Rectal smooth muscle tissue (tissue), 1 donor: ENCODE measurements around the gene SMAD7.

Experiments used
- H3K27ac ChIP-seq: one replicate; pipeline ENCODE4 v1.7.0; 2013; ENCODE audit warnings: low read depth, low read length, inconsistent platforms
- H3K27me3 ChIP-seq: one replicate; pipeline ENCODE4 v1.7.0; 2013; ENCODE audit warnings: low read length; ENCODE audit not compliant: control insufficient read depth, insufficient read depth
- H3K36me3 ChIP-seq: one replicate; pipeline ENCODE4 v1.7.0; 2013; ENCODE audit warnings: low read length; ENCODE audit not compliant: control insufficient read depth, insufficient read depth
- H3K4me1 ChIP-seq: one replicate; pipeline ENCODE4 v1.7.0; 2013; ENCODE audit warnings: low read length; ENCODE audit not compliant: control insufficient read depth, insufficient read depth
- H3K4me3 ChIP-seq: one replicate; pipeline ENCODE4 v1.7.0; 2013; ENCODE audit warnings: low read length
- H3K9ac ChIP-seq: one replicate; pipeline ENCODE4 v1.7.0; 2013; ENCODE audit warnings: low read length

The SMAD7 gene

GRCh38 chr18:48962994-48963561 lies 12.3 kb upstream of the SMAD7 start:
- Histone ChIP-seq H3K27ac (peak overlapping the region; percentile 55), H3K27me3 (no peaks in the 10 kb centered on the region), H3K36me3 (no peaks in the 10 kb centered on the region), H3K4me1 (peaks cover 2% of the 10 kb centered on the region), H3K4me3 (no peak overlapping the region), H3K9ac (no peak overlapping the region)

GRCh38 chr18:48962252-48962993 lies 11.7 kb upstream of the SMAD7 start:
- Histone ChIP-seq H3K27me3 (no peaks in the 10 kb centered on the region), H3K9ac (no peak overlapping the region), H3K36me3 (no peaks in the 10 kb centered on the region), H3K27ac (no peak overlapping the region), H3K4me3 (no peak overlapping the region), H3K4me1 (peaks cover 2% of the 10 kb centered on the region)

DNA sequence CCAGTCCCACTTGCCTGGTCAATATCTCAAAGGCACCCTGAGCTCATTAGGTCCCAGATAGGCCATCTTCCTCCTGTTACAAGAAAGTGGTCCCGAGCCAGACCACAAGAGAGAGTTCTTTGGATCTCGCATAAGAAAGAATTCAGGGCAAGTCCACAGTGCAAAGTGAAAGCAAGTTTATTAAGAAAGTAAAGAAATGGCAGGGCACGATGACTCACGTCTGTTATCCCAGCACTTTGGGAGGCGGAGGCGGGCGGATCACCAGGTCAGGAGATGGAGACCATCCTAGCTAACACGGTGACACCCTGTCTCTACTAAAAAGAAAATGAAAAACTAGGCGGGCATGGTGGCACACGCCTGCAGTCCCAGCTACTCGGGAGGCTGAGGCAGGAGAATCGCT lies 10.8 kb upstream of the SMAD7 start:
- Histone ChIP-seq H3K9ac (no peak overlapping the region), H3K36me3 (no peaks in the 10 kb centered on the region), H3K27me3 (no peaks in the 10 kb centered on the region), H3K4me3 (no peak overlapping the region), H3K4me1 (peaks cover 6% of the 10 kb centered on the region), H3K27ac (no peak overlapping the region)

GRCh38 chr18:48959921-48960920 lies 9.5 kb upstream of the SMAD7 start:
- H3K4me1 ChIP-seq: peaks cover 20% of the 10 kb centered on the region

DNA sequence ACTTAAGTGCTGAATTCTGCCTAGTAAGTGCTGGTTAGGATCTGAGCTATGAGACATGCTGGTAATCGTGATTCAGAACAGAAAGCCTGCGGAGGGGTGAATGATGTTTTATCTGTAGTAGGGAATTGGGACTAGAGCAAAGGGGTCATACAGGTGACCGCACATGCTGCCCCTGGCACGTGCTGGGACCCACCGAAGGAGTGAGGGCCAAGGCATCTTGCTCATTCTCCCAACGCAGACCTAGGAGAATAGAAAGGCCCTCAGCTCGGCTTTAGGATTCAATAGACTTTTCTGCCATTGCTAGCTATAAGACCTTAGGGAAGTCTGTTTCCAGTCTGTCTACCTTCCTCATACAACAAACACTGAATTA lies 8.8 kb upstream of the SMAD7 start:
- Histone ChIP-seq H3K27ac (no peak overlapping the region), H3K9ac (no peak overlapping the region), H3K4me3 (no peak overlapping the region), H3K4me1 (peaks cover 20% of the 10 kb centered on the region), H3K27me3 (no peaks in the 10 kb centered on the region), H3K36me3 (no peaks in the 10 kb centered on the region)

More at GRCh38 chr18:48959921-48960920, 9.5 kb upstream of the SMAD7 start:
- no peaks in the 10 kb centered on the region for H3K27me3 ChIP-seq
- no peaks in the 10 kb centered on the region for H3K36me3 ChIP-seq
- H3K9ac ChIP-seq: no peak overlapping the region
- no peak overlapping the region for H3K4me3 ChIP-seq
- no peak overlapping the region for H3K27ac ChIP-seq

DNA sequence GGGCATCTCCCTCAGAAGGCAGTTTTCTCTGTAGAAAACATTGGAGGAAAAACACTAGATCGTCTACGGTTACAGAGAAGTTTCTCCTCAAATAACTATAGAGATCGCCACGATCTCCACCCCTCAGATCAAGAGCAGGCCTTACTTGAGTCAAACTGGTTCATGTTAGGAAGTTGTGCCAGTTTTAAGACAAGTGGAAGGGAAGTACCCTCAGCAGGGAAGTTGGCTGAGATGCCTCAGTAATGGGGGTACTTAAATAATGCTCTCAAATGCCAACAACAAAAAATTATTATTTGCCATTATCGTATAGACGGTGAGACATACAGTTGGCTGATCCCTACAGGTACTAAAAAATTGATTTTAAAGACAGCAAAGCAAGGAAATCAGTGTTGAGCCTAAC lies 8.2 kb upstream of the SMAD7 start:
- Histone ChIP-seq H3K9ac (no peak overlapping the region), H3K27me3 (no peaks in the 10 kb centered on the region), H3K4me3 (no peak overlapping the region), H3K4me1 (peaks cover 18% of the 10 kb centered on the region), H3K27ac (no peak overlapping the region), H3K36me3 (no peaks in the 10 kb centered on the region)

DNA sequence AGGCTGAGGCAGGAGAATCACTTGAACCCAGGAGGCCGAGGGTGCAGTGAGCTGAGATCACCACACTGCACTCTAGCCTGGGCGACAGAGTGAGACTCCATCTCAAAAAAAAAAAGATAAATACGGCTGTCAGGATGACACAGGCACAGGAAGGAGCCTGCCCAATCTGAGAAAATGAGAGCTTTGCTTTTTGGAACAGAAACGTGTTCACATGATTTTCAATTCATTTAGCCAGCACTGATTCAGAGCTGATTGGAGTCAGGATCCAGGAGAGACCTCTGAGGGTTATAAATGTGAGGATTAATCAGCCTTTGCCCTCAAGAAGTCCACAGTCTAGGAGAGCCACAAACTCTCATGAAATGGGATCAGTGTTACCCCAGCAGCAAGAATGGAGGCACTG lies 6.9 kb upstream of the SMAD7 start:
- no peak overlapping the region for H3K4me3 ChIP-seq

DNA sequence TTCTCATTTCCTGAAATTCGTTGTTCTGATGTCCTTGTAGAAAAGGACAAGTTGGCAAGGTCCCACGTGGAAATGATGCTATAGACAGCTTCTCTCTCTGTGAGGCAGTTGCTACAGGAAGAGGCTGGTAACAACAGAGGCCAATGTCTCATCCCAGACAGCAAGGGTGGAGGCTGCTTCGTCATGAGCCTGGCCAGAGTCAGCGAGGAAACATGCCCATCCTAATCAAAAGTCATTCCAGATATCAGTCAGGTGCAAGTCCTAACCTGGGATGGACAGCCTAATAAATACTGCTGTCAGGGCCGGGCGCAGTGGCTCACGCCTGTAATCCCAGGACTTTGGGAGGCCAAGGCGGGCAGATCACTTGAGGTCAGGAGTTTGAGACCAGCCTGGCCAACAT lies 6.4 kb upstream of the SMAD7 start:
- no peaks in the 10 kb centered on the region for H3K36me3 ChIP-seq

More for the DNA sequence above, 6.9 kb upstream of the SMAD7 start:
- Histone ChIP-seq H3K36me3 (no peaks in the 10 kb centered on the region), H3K27ac (no peak overlapping the region), H3K27me3 (no peaks in the 10 kb centered on the region), H3K9ac (no peak overlapping the region), H3K4me1 (peaks cover 21% of the 10 kb centered on the region)

GRCh38 chr18:48956356-48956755 lies 5.6 kb upstream of the SMAD7 start:
- peaks cover 21% of the 10 kb centered on the region for H3K4me1 ChIP-seq
- H3K4me3 ChIP-seq: no peak overlapping the region
- no peaks in the 10 kb centered on the region for H3K36me3 ChIP-seq
- H3K27me3 ChIP-seq: no peaks in the 10 kb centered on the region
- H3K9ac ChIP-seq: no peak overlapping the region
- peak overlapping the region; percentile 78 for H3K27ac ChIP-seq

More for the DNA sequence above, 6.4 kb upstream of the SMAD7 start:
- Histone ChIP-seq H3K4me1 (peaks cover 21% of the 10 kb centered on the region), H3K27ac (peak overlapping the region; percentile 30), H3K27me3 (no peaks in the 10 kb centered on the region), H3K9ac (no peak overlapping the region), H3K4me3 (no peak overlapping the region)

GRCh38 chr18:48955830-48956261 lies 5.1 kb upstream of the SMAD7 start:
- peaks cover 21% of the 10 kb centered on the region for H3K4me1 ChIP-seq
- no peaks in the 10 kb centered on the region for H3K27me3 ChIP-seq
- H3K9ac ChIP-seq: no peak overlapping the region
- peak overlapping the region; percentile 78 for H3K27ac ChIP-seq
- H3K36me3 ChIP-seq: no peaks in the 10 kb centered on the region
- no peak overlapping the region for H3K4me3 ChIP-seq

DNA sequence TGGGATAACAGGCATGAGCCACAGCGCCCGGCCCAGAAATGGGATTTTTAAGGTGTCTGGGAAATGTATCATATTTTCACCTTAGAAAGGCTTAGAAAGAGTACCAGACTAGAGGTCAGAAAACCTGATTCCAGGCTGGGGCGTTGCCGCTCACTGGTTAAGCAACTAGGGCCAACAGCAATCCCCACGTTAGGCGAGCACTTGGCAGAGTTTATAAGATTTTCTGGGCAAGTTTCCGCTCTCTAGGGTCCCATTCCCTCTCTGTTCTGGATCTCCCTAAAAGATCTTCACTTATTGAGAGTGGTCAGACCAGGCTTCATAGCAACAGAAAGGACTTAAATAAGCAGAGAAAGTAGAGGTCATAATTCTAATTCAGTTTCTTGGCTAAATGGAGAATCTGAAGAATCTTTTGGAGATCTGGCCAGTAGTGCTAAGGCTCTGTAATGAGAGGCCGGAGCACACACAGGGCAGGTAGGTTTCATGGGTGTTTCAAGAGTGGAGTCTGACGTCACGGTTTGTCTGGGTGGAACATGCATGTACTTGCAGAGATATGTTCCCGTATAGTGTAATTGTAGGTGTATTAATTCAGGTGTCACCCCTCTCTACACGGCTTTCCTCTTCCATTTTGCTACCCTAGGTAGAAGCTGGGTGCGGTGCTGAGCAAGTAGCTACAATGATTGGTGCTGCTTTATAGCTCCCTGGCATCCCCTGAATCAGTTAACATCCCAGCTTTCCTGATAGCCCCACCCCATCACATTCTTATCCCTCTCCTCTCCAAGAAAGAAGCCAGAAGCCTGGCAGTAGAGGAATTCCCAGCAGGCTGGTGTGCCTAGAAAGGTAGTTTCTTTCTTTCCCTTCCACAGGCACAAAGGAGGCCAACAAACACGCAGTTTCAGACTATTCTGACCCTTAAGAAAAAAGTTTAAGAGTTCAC lies 4.4 kb upstream of the SMAD7 start:
- H3K27ac ChIP-seq: peak overlapping the region; percentile 78
- no peaks in the 10 kb centered on the region for H3K36me3 ChIP-seq
- H3K9ac ChIP-seq: no peak overlapping the region
- H3K4me3 ChIP-seq: no peak overlapping the region
- H3K4me1 ChIP-seq: peaks cover 21% of the 10 kb centered on the region
- no peaks in the 10 kb centered on the region for H3K27me3 ChIP-seq
